Upper lobe of right lung (tissue), 1 donor: ENCODE data around the gene ADGRE1. TPM values are rescaled to one million over a fixed set of nuclear protein-coding genes. Genes with fewer than 3 reads are reported as not detected.

ENCODE experiments used
- ATAC-seq: fragments of 200-7000 bp; cut with Tn5 transposase; one replicate; pipeline ENCODE4 v1.9.1; 2020; ENCODE audit warnings: mild to moderate bottlenecking, moderate library complexity
- DNase-seq: peaks from one replicate; pipeline ENCODE4 v3.0.0-alpha.2; 2020
- H3K27ac ChIP-seq: fragments of 200-600 bp; one replicate; pipeline ENCODE4 v1.8.0; 2022
- H3K27me3 ChIP-seq: fragments of 200-600 bp; one replicate; pipeline ENCODE4 v1.8.0; 2022; ENCODE audit warnings: mild to moderate bottlenecking
- H3K36me3 ChIP-seq: fragments of 200-600 bp; one replicate; pipeline ENCODE4 v1.8.0; 2022
- H3K4me1 ChIP-seq: fragments of 200-600 bp; one replicate; pipeline ENCODE4 v1.8.0; 2022
- H3K4me3 ChIP-seq: fragments of 200-600 bp; one replicate; pipeline ENCODE4 v1.8.0; 2022; ENCODE audit warnings: mild to moderate bottlenecking
- H3K9me3 ChIP-seq: fragments of 200-600 bp; one replicate; pipeline ENCODE4 v1.8.0; 2022
- CTCF ChIP-seq: fragments of 200-600 bp; IDR thresholded peaks from one replicate; pipeline ENCODE4 v1.8.0; 2022; ENCODE audit warnings: antibody characterized with exemption
- intact Hi-C: fragments of 100-400 bp; cut with DNase I; formaldehyde crosslinking; loops from one replicate; pipeline ENCODE4 v1.11.0; 2022
- total RNA-seq: library from RNA; stranded (reverse); fragmentation: NEBNext Ultra II Directional; extraction: Animal tissue kit (Norgen Biotek cat#: 25700); gene quantifications from one replicate; pipeline ENCODE4 v1.2.1, GENCODE V29; 2021
- donor health status: DM: no; HTN: yes; CAD: no; lungs with severe emphysema.

ADGRE1 gene
- total RNA-seq, 1 donor from 2014 or later, result 1.8 TPM

DNA sequence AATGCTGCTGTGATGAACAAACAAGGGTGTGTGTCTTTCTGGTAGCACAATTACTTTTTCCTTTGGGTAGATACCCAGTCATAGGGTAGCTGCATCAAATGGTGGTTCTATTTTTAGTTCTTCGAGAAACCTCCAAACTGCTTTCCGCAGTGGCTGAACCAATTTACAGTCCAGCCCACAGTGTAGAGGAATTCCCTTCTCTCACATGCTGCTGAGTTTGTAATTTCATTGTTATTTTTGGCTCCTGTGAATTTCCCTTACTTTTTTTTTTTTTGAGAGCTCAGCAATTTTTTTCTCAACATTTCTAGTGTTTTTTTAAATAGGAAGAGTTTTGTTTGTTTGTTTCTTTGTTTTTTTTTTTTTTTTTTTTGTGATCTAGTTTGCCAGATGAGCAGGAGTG lies 37.5 kb upstream of the ADGRE1 start:
- H3K4me1 ChIP-seq, result no peaks in the 10 kb centered on the region
- H3K27me3 ChIP-seq, result no peaks in the 10 kb centered on the region
- H3K4me3 ChIP-seq, result no peak overlapping the region
- H3K27ac ChIP-seq, result no peak overlapping the region
- TF ChIP-seq CTCF, result no peak
- no peak for ATAC-seq
- intact Hi-C loops, result no loop called here
- DNase-seq, result no peak
- H3K9me3 ChIP-seq, result no peaks in the 10 kb centered on the region
- H3K36me3 ChIP-seq, result peaks cover 17% of the 10 kb centered on the region

- no peaks in the 10 kb centered on the region for H3K4me1 ChIP-seq
- no peak for TF ChIP-seq CTCF
- no peak overlapping the region for H3K4me3 ChIP-seq
- intact Hi-C loops, result no loop called here
- no peaks in the 10 kb centered on the region for H3K9me3 ChIP-seq
- no peak overlapping the region for H3K27ac ChIP-seq
- peaks cover 19% of the 10 kb centered on the region for H3K36me3 ChIP-seq
- H3K27me3 ChIP-seq, result no peaks in the 10 kb centered on the region
- ATAC-seq (no peak), DNase-seq (no peak)
Measured at GRCh38 chr19:6851359-6851758, 36.0 kb upstream of the ADGRE1 start.

- TF ChIP-seq CTCF, result no peak
- H3K36me3 ChIP-seq, result peaks cover 19% of the 10 kb centered on the region
- no peaks in the 10 kb centered on the region for H3K9me3 ChIP-seq
- DNase-seq, result no peak
- no peaks in the 10 kb centered on the region for H3K27me3 ChIP-seq
- H3K4me1 ChIP-seq, result no peaks in the 10 kb centered on the region
- ATAC-seq, result no peak
- H3K27ac ChIP-seq, result no peak overlapping the region
- H3K4me3 ChIP-seq, result no peak overlapping the region
- intact Hi-C loops, result no loop called here
Measured at GRCh38 chr19:6852001-6852400, 35.4 kb upstream of the ADGRE1 start.

GRCh38 chr19:6853868-6854267 lies 33.5 kb upstream of the ADGRE1 start:
- H3K4me3 ChIP-seq, result no peak overlapping the region
- no peak for DNase-seq
- TF ChIP-seq CTCF, result no peak
- no peaks in the 10 kb centered on the region for H3K27me3 ChIP-seq
- intact Hi-C loops, result no loop called here
- H3K27ac ChIP-seq, result no peak overlapping the region
- H3K9me3 ChIP-seq, result no peaks in the 10 kb centered on the region
- no peaks in the 10 kb centered on the region for H3K4me1 ChIP-seq
- no peak for ATAC-seq
- H3K36me3 ChIP-seq, result peaks cover 19% of the 10 kb centered on the region

GRCh38 chr19:6854758-6855157 lies 32.6 kb upstream of the ADGRE1 start:
- no peak for TF ChIP-seq CTCF
- peaks cover 19% of the 10 kb centered on the region for H3K36me3 ChIP-seq
- H3K4me1 ChIP-seq, result no peaks in the 10 kb centered on the region
- no peak for DNase-seq
- H3K4me3 ChIP-seq, result no peak overlapping the region
- no peaks in the 10 kb centered on the region for H3K27me3 ChIP-seq
- H3K27ac ChIP-seq, result no peak overlapping the region
- no peaks in the 10 kb centered on the region for H3K9me3 ChIP-seq
- ATAC-seq, result no peak
- intact Hi-C loops, result no loop called here

DNA sequence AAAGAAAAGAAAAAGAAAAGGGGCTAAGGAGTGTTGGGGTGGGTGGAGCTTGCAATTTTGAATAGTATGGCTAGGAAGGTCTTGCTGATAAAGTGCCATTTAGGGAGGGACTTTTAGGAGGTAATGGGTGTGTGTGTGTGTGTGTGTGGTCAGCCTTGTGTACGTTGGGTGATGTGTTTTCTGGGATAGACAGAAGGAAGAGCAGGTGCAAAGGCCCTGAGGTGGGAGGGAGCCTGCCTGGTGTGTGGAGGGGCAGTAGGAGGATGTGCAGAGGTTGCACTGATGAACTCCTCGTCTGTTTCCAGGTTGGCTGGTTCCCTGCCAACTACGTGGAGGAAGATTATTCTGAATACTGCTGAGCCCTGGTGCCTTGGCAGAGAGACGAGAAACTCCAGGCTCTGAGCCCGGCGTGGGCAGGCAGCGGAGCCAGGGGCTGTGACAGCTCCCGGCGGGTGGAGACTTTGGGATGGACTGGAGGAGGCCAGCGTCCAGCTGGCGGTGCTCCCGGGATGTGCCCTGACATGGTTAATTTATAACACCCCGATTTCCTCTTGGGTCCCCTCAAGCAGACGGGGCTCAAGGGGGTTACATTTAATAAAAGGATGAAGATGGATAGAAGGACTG lies 30.5 kb upstream of the ADGRE1 start:
- intact Hi-C loops, result no loop called here
- no peak for TF ChIP-seq CTCF
- no peak for ATAC-seq
- no peaks in the 10 kb centered on the region for H3K9me3 ChIP-seq
- no peaks in the 10 kb centered on the region for H3K4me1 ChIP-seq
- no peaks in the 10 kb centered on the region for H3K27me3 ChIP-seq
- no peak overlapping the region for H3K27ac ChIP-seq
- DNase-seq, result no peak
- H3K4me3 ChIP-seq, result no peak overlapping the region
- peaks cover 19% of the 10 kb centered on the region for H3K36me3 ChIP-seq
